ENCODE data around the gene GK.

- TF ChIP-seq CTCF (conservative IDR thresholded peaks at IDR 0.05) (no peak), ZFX (IDR thresholded peaks at IDR 0.05) (no peak)
These were observed 60.9 kb downstream of the GK start for GRCh38 chrX:30714138-30714537.
